ENCODE results near the gene CNTNAP2. TPM values are rescaled to one million over a fixed set of nuclear protein-coding genes. Genes with fewer than 3 reads are reported as not detected.

Gene CNTNAP2
- total RNA-seq, 1 experiment from 2014 or later, result 64.5 TPM

- Histone ChIP-seq H3K27ac (ENCODE audit: insufficient read length, low read depth, low read length) (no peak overlapping the region), H4K20me1 (ENCODE audit: control insufficient read depth, insufficient read depth, insufficient read length) (no peaks in the 10 kb centered on the region), H2BK20ac (ENCODE audit: low read depth, low read length, poor library complexity, severe bottlenecking) (no peak overlapping the region), H2BK120ac (ENCODE audit: low read depth, low read length, poor library complexity, severe bottlenecking) (no peak overlapping the region), H3K4me2 (ENCODE audit: insufficient read depth, insufficient read length, low read length) (no peak overlapping the region), H4K8ac (replicated peaks; ENCODE audit: insufficient read length, low read depth, low read length) (no peak overlapping the region), H3K56ac (ENCODE audit: insufficient read length, low read depth, low read length) (no peak overlapping the region), H2BK15ac (ENCODE audit: low read depth, low read length) (no peak overlapping the region), H3T11ph (ENCODE audit: low read length) (no peak overlapping the region), H3K79me2 (ENCODE audit: insufficient read depth, low read length) (no peaks in the 10 kb centered on the region), H2BK5ac (ENCODE audit: insufficient read length, low read length) (no peak overlapping the region), H3K27me3 (ENCODE audit: insufficient read depth, low read length) (no peaks in the 10 kb centered on the region), H4K5ac (ENCODE audit: insufficient read length, low read depth, low read length) (no peak overlapping the region), H3K23me2 (ENCODE audit: insufficient read length, low read depth, low read length, poor library complexity, severe bottlenecking) (no peaks in the 10 kb centered on the region), H3K9ac (ENCODE audit: extremely low read depth, insufficient read length, low read length) (no peak overlapping the region), H4K91ac (ENCODE audit: insufficient read length, low read depth, low read length) (no peak overlapping the region), H3K4me1 (ENCODE audit: insufficient read depth, low read length) (no peaks in the 10 kb centered on the region), H2BK12ac (ENCODE audit: insufficient read length, low read depth, low read length) (no peak overlapping the region), H3K4ac (ENCODE audit: low read depth, low read length) (no peak overlapping the region), H2AK5ac (ENCODE audit: insufficient read length, low read length) (no peak overlapping the region), H3K79me1 (ENCODE audit: insufficient read depth, low read depth, low read length, poor library complexity, severe bottlenecking) (no peaks in the 10 kb centered on the region), H3K9me3 (ENCODE audit: control insufficient read depth, low read depth, low read length) (no peaks in the 10 kb centered on the region), H3K18ac (ENCODE audit: insufficient read length, low read depth, low read length) (no peak overlapping the region), H3K23ac (ENCODE audit: insufficient read length, low read depth, low read length) (no peak overlapping the region), H3K14ac (ENCODE audit: insufficient read depth, low read length) (no peak overlapping the region), H2AFZ (ENCODE audit: low read length) (no peak overlapping the region)
- peaks cover 0 to 2% (median 0%) of the 10 kb centered on the region in 3 experiments; a peak in 1 of 7 replicates for H3K36me3 Mint-ChIP-seq (ENCODE audit: insufficient read depth in 1 of 3, low read depth in 3 of 3)
- no CpG with 5 or more reads among the region's 4 CpGs for WGBS (ENCODE audit: extremely low coverage, insufficient read length, low lambda C conversion rate)
- no peak overlapping the region for H3K4me3 Mint-ChIP-seq
- H3K9me3 Mint-ChIP-seq, result no peaks in the 10 kb centered on the region
- no peak overlapping the region for H3K27ac Mint-ChIP-seq
- peaks cover 0 to under 1% of the 10 kb centered on the region in 2 experiments; a peak in 2 of 4 replicates for H3K4me1 Mint-ChIP-seq
- H3K27me3 Mint-ChIP-seq (ENCODE audit: low read depth), result no peaks in the 10 kb centered on the region
- no peak for DNase-seq
- TF ChIP-seq CTCF (conservative IDR thresholded peaks at IDR 0.05), result no peak
These were observed 1530.0 kb downstream of the CNTNAP2 start for GRCh38 chr7:147646568-147646967.
